Vagina (tissue), 2 donors: Measurements from ENCODE around the gene TMEM9. TPM values are rescaled to one million over a fixed set of nuclear protein-coding genes. Genes with fewer than 3 reads are reported as not detected.

ENCODE experiments used
- DNase-seq, 2 donors: peaks; one replicate each; pipeline ENCODE4 v3.0.0-alpha.2; 2017; ENCODE audit errors: extremely low spot score in 2 of 2
- H3K27ac ChIP-seq: fragments of 200-600 bp; sonication (generic); one replicate; pipeline ENCODE4 v1.5.1; 2019
- H3K27me3 ChIP-seq: fragments of 200-600 bp; sonication (generic); one replicate; pipeline ENCODE4 v1.5.1; 2019
- H3K36me3 ChIP-seq, 2 donors: fragments of 200-600 bp; sonication (generic); one replicate each; pipeline ENCODE4 v1.5.1; 2017 to 2019
- H3K4me1 ChIP-seq: fragments of 200-600 bp; sonication (generic); one replicate; pipeline ENCODE4 v1.5.1; 2019
- H3K4me3 ChIP-seq, 2 donors: fragments of 200-600 bp; sonication (generic); 1 replicate in 1 of 2; 2 replicates in 1 of 2; pipeline ENCODE4 v1.5.1; 2016 to 2019
- H3K9me3 ChIP-seq: fragments of 200-600 bp; sonication (generic); one replicate; pipeline ENCODE4 v1.5.1; 2019
- POLR2A ChIP-seq, 2 donors: fragments of 450-650 bp; IDR thresholded peaks; one replicate each; pipeline ENCODE4 v1.6.1; 2017; ENCODE audit warnings: antibody characterized with exemption in 2 of 2, mild to moderate bottlenecking in 2 of 2, moderate library complexity in 2 of 2
- POLR2AphosphoS5 ChIP-seq, 2 donors: sonication (generic); formaldehyde crosslinking; IDR thresholded peaks; one replicate each; pipeline ENCODE4 v1.9.0; 2017; ENCODE audit warnings: antibody characterized with exemption in 2 of 2, mild to moderate bottlenecking in 2 of 2, low read depth in 1 of 2; ENCODE audit not compliant: insufficient read depth in 1 of 2
- intact Hi-C: fragments of 100-400 bp; cut with DNase I; formaldehyde crosslinking; loops from one replicate; pipeline ENCODE4 v1.15.1; 2023
- total RNA-seq: library from RNA; depleted of rRNA; stranded (reverse); fragments of >200 nt; gene quantifications from one replicate; pipeline ENCODE4 v1.2.3, GENCODE V29; 2016
- TF ChIP-seq, protein P1 (sequence below), 3 experiments: fragments of 450-650 bp in 2 of 3; fragments of 200-600 bp in 1 of 3; sonication (generic) in 1 of 3; IDR thresholded peaks; one replicate each; pipeline ENCODE4 v1.5.1; 2017 to 2019; ENCODE audit warnings: antibody characterized with exemption in 3 of 3, mild to moderate bottlenecking in 2 of 3, moderate library complexity in 2 of 3

Gene TMEM9
- total RNA-seq, 1 donor from 2014 or later: 58.7 TPM

DNA sequence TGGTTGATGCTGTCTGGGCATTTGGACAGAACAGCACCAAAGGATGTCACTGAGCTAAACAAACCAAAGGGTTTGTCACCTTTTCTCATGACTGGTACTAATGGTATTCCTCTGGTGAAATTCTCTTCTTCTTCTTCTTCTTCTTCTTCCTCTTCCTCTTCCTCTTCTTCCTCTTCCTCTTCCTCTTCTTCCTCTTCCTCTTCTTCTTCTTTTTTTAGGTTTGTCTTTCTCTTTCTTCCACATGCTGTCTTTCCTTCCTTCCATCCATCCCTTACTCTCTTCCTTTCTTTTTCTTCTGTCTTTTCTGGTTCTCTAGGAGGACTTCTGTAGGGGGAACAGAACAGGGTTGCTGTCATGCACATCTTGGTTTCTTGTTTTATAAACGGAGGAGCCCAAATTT lies 27.0 kb upstream of the TMEM9 start:
- Histone ChIP-seq H3K27ac (no peak overlapping the region), H3K27me3 (no peaks in the 10 kb centered on the region), H3K4me1 (peaks cover 7% of the 10 kb centered on the region), H3K4me3 (no peak overlapping the region), H3K9me3 (no peaks in the 10 kb centered on the region), H3K36me3 (no peaks in the 10 kb centered on the region)
- intact Hi-C loops: no loop called here
- TF ChIP-seq POLR2A (IDR thresholded peaks at IDR 0.05) (no peak), POLR2AphosphoS5 (IDR thresholded peaks at IDR 0.05; ENCODE audit: insufficient read depth in 1 of 2, low read depth in 1 of 2) (no peak)
- TF ChIP-seq, protein P1, sequence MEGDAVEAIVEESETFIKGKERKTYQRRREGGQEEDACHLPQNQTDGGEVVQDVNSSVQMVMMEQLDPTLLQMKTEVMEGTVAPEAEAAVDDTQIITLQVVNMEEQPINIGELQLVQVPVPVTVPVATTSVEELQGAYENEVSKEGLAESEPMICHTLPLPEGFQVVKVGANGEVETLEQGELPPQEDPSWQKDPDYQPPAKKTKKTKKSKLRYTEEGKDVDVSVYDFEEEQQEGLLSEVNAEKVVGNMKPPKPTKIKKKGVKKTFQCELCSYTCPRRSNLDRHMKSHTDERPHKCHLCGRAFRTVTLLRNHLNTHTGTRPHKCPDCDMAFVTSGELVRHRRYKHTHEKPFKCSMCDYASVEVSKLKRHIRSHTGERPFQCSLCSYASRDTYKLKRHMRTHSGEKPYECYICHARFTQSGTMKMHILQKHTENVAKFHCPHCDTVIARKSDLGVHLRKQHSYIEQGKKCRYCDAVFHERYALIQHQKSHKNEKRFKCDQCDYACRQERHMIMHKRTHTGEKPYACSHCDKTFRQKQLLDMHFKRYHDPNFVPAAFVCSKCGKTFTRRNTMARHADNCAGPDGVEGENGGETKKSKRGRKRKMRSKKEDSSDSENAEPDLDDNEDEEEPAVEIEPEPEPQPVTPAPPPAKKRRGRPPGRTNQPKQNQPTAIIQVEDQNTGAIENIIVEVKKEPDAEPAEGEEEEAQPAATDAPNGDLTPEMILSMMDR (IDR thresholded peaks at IDR 0.05): no peak
- no peak for DNase-seq

- TF ChIP-seq POLR2A (IDR thresholded peaks at IDR 0.05) (no peak), POLR2AphosphoS5 (IDR thresholded peaks at IDR 0.05; ENCODE audit: insufficient read depth in 1 of 2, low read depth in 1 of 2) (no peak)
- TF ChIP-seq, protein P1 (IDR thresholded peaks at IDR 0.05): no peak
- no peaks in the 10 kb centered on the region for H3K9me3 ChIP-seq
- no peak for DNase-seq
- no peaks in the 10 kb centered on the region for H3K27me3 ChIP-seq
- H3K27ac ChIP-seq: no peak overlapping the region
- H3K36me3 ChIP-seq: no peaks in the 10 kb centered on the region
- no peak overlapping the region for H3K4me3 ChIP-seq
- peaks cover 7% of the 10 kb centered on the region for H3K4me1 ChIP-seq
- intact Hi-C loops: no loop called here
Observed at GRCh38 chr1:201180901-201181300, 26.6 kb upstream of the TMEM9 start.

GRCh38 chr1:201180141-201180540 lies 25.9 kb upstream of the TMEM9 start:
- intact Hi-C loops: no loop called here
- no peaks in the 10 kb centered on the region for H3K36me3 ChIP-seq
- no peaks in the 10 kb centered on the region for H3K27me3 ChIP-seq

GRCh38 chr1:201178718-201179117 lies 24.4 kb upstream of the TMEM9 start:
- intact Hi-C loops: no loop called here
- Histone ChIP-seq H3K4me1 (peaks cover 3% of the 10 kb centered on the region), H3K9me3 (no peaks in the 10 kb centered on the region), H3K4me3 (no peak overlapping the region), H3K27ac (no peak overlapping the region), H3K36me3 (no peaks in the 10 kb centered on the region), H3K27me3 (no peaks in the 10 kb centered on the region)
- no peak for TF ChIP-seq POLR2AphosphoS5 (IDR thresholded peaks at IDR 0.05; ENCODE audit: insufficient read depth in 1 of 2, low read depth in 1 of 2)
- no peak for TF ChIP-seq POLR2A (IDR thresholded peaks at IDR 0.05)
- TF ChIP-seq, protein P1 (IDR thresholded peaks at IDR 0.05): no peak
- no peak for DNase-seq

More at GRCh38 chr1:201180141-201180540, 25.9 kb upstream of the TMEM9 start:
- Histone ChIP-seq H3K27ac (no peak overlapping the region), H3K9me3 (no peaks in the 10 kb centered on the region), H3K4me1 (peaks cover 7% of the 10 kb centered on the region), H3K4me3 (no peak overlapping the region)
- TF ChIP-seq, protein P1 (IDR thresholded peaks at IDR 0.05): no peak
- no peak for TF ChIP-seq POLR2A (IDR thresholded peaks at IDR 0.05)
- TF ChIP-seq POLR2AphosphoS5 (IDR thresholded peaks at IDR 0.05; ENCODE audit: insufficient read depth in 1 of 2, low read depth in 1 of 2): no peak
- DNase-seq: no peak

GRCh38 chr1:201176940-201177339 lies 22.7 kb upstream of the TMEM9 start:
- Histone ChIP-seq H3K27ac (no peak overlapping the region), H3K9me3 (no peaks in the 10 kb centered on the region), H3K36me3 (no peaks in the 10 kb centered on the region), H3K27me3 (no peaks in the 10 kb centered on the region), H3K4me3 (no peak overlapping the region), H3K4me1 (no peaks in the 10 kb centered on the region)
- intact Hi-C loops: no loop called here
- no peak for TF ChIP-seq POLR2A (IDR thresholded peaks at IDR 0.05)
- TF ChIP-seq, protein P1 (IDR thresholded peaks at IDR 0.05): no peak
- TF ChIP-seq POLR2AphosphoS5 (IDR thresholded peaks at IDR 0.05; ENCODE audit: insufficient read depth in 1 of 2, low read depth in 1 of 2): peak in 1 of 2 donors; percentile 55
- DNase-seq: no peak
